Measurements from ENCODE around the gene ESYT3. TPM values are rescaled to one million over a fixed set of nuclear protein-coding genes. Genes with fewer than 3 reads are reported as not detected.

ESYT3 gene
- total RNA-seq, 4 donors from 2014 or later: 0.20 to 2.3 (median 0.77) TPM

DNA sequence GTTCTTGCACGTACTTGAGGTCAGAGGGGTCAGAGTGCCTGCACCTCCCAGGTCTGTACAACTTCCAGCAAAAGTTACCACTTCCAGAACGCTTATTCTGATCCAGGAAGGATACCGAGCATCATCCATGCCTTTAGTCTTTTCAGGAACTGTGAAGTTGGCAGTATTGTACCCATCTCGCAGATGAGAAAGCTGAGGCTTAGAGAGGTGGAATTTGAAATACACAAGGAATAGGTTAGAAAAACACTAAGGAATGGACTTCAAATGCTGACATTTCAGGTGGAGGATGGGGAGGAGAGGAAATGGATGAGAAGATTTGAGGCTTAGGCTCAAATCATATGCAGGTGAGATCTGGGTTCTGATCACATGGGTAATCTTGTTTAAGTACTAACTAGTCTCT is 11.2 kb downstream of the ESYT3 start:
- Histone ChIP-seq H3K36me3 (no peaks in the 10 kb centered on the region), H3K4me1 (no peaks in the 10 kb centered on the region), H3K27me3 (no peaks in the 10 kb centered on the region), H3K4me3 (no peak overlapping the region), H3K27ac (no peak overlapping the region), H3K9me3 (no peaks in the 10 kb centered on the region)
- DNase-seq: no peak
- ATAC-seq: no peak
- intact Hi-C loops (cut with DNase I; ENCODE audit: low total_unique reads): no loop called here
- in situ Hi-C loops (cut with MboI; ENCODE audit: low sequenced_read_pairs in 4 of 4): no loop called here
- TF ChIP-seq POLR2A (IDR thresholded peaks at IDR 0.05) (no peak), CTCF (IDR thresholded peaks at IDR 0.05 in 4 of 5, conservative IDR thresholded peaks at IDR 0.05 in 1 of 5) (no peak)

- Histone ChIP-seq H3K9me3 (no peaks in the 10 kb centered on the region), H3K4me1 (no peaks in the 10 kb centered on the region), H3K36me3 (no peaks in the 10 kb centered on the region), H3K27me3 (no peaks in the 10 kb centered on the region), H3K4me3 (no peak overlapping the region), H3K27ac (no peak overlapping the region)
- DNase-seq: no peak
- TF ChIP-seq POLR2A (IDR thresholded peaks at IDR 0.05): no peak
- no peak for TF ChIP-seq CTCF (IDR thresholded peaks at IDR 0.05 in 4 of 5, conservative IDR thresholded peaks at IDR 0.05 in 1 of 5)
- in situ Hi-C loops (cut with MboI; ENCODE audit: low sequenced_read_pairs in 4 of 4) (no loop called here), intact Hi-C loops (cut with DNase I; ENCODE audit: low total_unique reads) (no loop called here)
- no peak for ATAC-seq
Observed at GRCh38 chr3:138448631-138449030, 14.2 kb downstream of the ESYT3 start.

DNA sequence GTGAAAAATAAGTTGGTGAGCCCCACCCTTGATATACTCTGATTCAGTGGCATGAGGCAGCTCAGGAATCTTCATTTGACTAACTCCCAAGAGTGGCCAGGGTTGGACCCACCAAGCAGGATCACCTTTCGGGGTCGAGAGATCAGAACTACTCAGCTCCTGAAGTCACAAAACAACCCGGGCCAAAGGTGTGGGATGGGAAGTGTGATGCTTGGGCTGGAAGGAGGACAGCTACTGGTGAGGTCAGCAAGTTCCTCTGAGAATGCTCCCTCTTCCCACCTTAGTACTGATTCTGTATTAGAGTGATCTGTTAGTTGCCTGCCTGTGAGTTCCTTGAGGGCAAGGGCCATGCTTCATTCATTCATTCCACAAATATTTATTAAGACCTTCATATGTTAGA is 15.1 kb downstream of the ESYT3 start:
- no peak overlapping the region for H3K4me3 ChIP-seq
- H3K4me1 ChIP-seq: no peaks in the 10 kb centered on the region
- intact Hi-C loops (cut with DNase I; ENCODE audit: low total_unique reads): no loop called here
- ATAC-seq (no peak), DNase-seq (no peak)
- in situ Hi-C loops (cut with MboI; ENCODE audit: low sequenced_read_pairs in 4 of 4): no loop called here
- no peaks in the 10 kb centered on the region for H3K36me3 ChIP-seq
- no peak overlapping the region for H3K27ac ChIP-seq
- TF ChIP-seq POLR2A (IDR thresholded peaks at IDR 0.05): no peak
- TF ChIP-seq CTCF (IDR thresholded peaks at IDR 0.05 in 4 of 5, conservative IDR thresholded peaks at IDR 0.05 in 1 of 5): no peak
- H3K27me3 ChIP-seq: no peaks in the 10 kb centered on the region
- no peaks in the 10 kb centered on the region for H3K9me3 ChIP-seq

GRCh38 chr3:138450181-138450580 is 15.8 kb downstream of the ESYT3 start:
- no peak overlapping the region for H3K27ac ChIP-seq
- intact Hi-C loops (cut with DNase I; ENCODE audit: low total_unique reads) (no loop called here), in situ Hi-C loops (cut with MboI; ENCODE audit: low sequenced_read_pairs in 4 of 4) (no loop called here)
- no peaks in the 10 kb centered on the region for H3K36me3 ChIP-seq
- TF ChIP-seq POLR2A (IDR thresholded peaks at IDR 0.05) (no peak), CTCF (IDR thresholded peaks at IDR 0.05 in 4 of 5, conservative IDR thresholded peaks at IDR 0.05 in 1 of 5) (no peak)
- H3K4me1 ChIP-seq: no peaks in the 10 kb centered on the region
- no peaks in the 10 kb centered on the region for H3K27me3 ChIP-seq
- peak in 1 of 2 donors; percentile 2 for DNase-seq
- no peaks in the 10 kb centered on the region for H3K9me3 ChIP-seq
- no peak overlapping the region for H3K4me3 ChIP-seq
- ATAC-seq: no peak

- peaks cover 0 to 1% of the 10 kb centered on the region in 2 donors for H3K4me1 ChIP-seq
- ATAC-seq (no peak), DNase-seq (no peak)
- H3K27ac ChIP-seq: no peak overlapping the region
- no peak overlapping the region for H3K4me3 ChIP-seq
- intact Hi-C loops (cut with DNase I; ENCODE audit: low total_unique reads) (no loop called here), in situ Hi-C loops (cut with MboI; ENCODE audit: low sequenced_read_pairs in 4 of 4) (no loop called here)
- H3K36me3 ChIP-seq: no peaks in the 10 kb centered on the region
- H3K9me3 ChIP-seq: no peaks in the 10 kb centered on the region
- no peak for TF ChIP-seq CTCF (IDR thresholded peaks at IDR 0.05 in 4 of 5, conservative IDR thresholded peaks at IDR 0.05 in 1 of 5)
- TF ChIP-seq POLR2A (IDR thresholded peaks at IDR 0.05): no peak
- no peaks in the 10 kb centered on the region for H3K27me3 ChIP-seq
Observed at GRCh38 chr3:138450704-138451424, 16.4 kb downstream of the ESYT3 start.

Data from gastrocnemius medialis (tissue), 4 donors.